DMS 273 (cell line): ENCODE results near the gene GAS2L2.
"Not testable (repeated sequence)": the region's sequence is repeated elsewhere in the genome, so short reads cannot be mapped to it uniquely, and the experiment has no call there.

Experiments
- DNase-seq: peaks from one replicate; lab custom pipeline; 2025; ENCODE audit not compliant: unreplicated experiment; lab: John Stamatoyannopoulos, UW

Gene GAS2L2

DNA sequence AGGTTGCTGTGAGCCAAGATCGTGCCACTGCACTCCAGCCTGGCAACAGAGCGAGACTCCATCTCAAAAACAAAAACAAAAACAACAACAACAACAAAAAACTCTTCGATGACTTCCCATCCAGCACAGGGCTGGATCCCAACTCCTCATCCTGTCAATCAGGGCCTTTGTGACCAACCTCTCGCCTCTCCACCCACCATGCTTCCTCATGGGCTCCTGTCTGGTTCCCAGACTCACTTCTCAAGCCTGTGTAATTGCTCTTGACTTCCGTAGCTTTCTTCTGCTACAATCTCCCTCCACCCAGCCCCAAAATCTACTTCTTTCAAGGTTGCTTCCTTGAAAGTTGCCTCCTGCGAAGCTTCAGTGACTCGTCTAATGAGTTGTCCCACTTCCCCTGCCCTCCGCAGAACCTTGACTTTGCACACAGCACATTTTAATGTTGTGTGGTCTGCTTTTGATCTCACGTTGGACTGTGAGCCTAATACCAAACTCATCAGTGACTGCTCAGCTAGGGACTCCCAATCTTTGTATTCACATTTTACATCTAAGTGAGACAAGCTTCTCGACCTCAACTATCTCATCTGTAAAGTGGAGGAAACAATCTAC is 22.5 kb downstream of the GAS2L2 start:
- DNase-seq = no peak

GRCh38 chr17:35729405-35729833 is 23.6 kb downstream of the GAS2L2 start:
- no peak for DNase-seq

GRCh38 chr17:35728551-35728950 is 24.5 kb downstream of the GAS2L2 start:
- DNase-seq = no peak

GRCh38 chr17:35727635-35728034 is 25.4 kb downstream of the GAS2L2 start:
- no peak for DNase-seq

- peak; percentile 80 for DNase-seq
Observed at GRCh38 chr17:35726953-35727460, 26.0 kb downstream of the GAS2L2 start.

GRCh38 chr17:35726127-35726952 is 26.7 kb downstream of the GAS2L2 start:
- DNase-seq = peak; percentile 85

DNA sequence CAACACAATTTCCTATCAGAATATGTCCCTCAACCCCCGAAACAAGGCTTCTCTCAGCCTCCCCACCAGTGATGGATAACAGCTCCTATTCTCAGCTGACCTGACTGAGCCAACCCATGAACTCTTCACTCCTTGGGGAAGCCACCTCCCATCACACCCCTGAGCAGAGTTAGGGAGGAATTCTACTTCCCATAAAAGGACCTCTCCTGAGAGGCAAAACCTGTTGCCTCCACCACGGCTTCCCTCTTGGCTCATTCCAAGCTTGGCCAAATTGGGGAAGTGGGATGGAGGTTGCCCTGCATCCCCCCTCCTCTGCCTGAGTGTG is 27.3 kb downstream of the GAS2L2 start:
- no peak for DNase-seq

DNA sequence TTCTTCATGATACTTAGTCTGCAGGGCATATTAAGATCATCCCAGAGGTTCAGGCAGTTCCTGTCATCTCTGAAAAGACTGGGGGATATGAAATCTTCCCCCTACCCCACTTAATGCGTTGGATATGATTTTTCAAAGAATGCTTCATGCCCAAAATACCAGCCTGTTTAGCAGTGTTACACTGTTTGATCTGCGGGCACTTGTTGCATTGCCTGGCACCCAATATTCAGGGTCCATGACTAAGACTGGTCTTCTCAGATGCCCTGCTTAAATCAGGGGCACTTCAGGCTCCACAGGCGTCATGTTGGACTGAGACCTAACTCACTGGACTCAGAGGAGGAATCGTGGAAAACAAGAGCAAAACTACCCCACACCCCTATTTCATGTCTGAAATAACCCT is 28.0 kb downstream of the GAS2L2 start:
- DNase-seq = no peak

GRCh38 chr17:35723735-35724134 is 29.3 kb downstream of the GAS2L2 start:
- DNase-seq = no peak

DNA sequence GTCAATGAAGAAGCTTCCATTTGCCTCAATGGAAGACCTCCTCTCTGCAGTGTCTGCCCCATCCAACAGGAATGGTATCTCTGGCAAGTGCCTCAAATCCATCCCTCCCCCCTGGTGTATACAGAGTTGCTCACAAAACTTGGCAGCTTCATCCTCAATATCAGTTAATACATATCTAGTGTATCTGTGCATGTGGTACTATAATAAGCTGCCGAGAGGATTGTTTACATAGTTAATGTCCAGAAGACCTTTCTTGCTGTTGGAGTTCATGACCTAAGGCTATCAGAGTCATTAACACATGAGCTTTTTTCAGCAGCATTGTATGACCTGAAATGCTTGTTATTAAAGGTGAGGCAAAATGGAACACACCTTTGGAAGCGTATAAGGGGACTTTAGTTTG is 35.6 kb downstream of the GAS2L2 start:
- no peak for DNase-seq

- no peak for DNase-seq
Observed at GRCh38 chr17:35716897-35717465, 36.1 kb downstream of the GAS2L2 start.

GRCh38 chr17:35716173-35716572 is 36.9 kb downstream of the GAS2L2 start:
- DNase-seq = no peak

DNA sequence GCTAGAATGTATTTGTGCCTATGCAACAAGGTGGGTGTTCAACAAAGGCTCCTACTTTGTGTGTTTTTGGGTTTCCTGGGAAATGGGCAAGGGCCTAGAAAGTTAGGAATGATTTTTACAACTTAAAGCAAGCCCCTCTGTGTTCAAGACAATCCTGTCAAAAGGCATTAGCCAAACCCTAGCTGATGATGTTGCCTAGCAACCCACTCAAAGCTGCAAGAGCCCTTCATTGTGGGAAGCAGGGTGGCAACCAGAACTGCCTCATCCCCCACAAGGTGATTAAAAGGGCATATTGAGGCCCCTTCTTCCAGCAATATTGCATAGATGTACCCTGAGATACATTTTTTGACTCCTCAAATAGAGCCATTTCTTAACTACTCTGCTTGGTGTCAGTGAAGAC is 37.6 kb downstream of the GAS2L2 start:
- no peak for DNase-seq

- no peak for DNase-seq
Observed at GRCh38 chr17:35714988-35715387, 38.1 kb downstream of the GAS2L2 start.

DNA sequence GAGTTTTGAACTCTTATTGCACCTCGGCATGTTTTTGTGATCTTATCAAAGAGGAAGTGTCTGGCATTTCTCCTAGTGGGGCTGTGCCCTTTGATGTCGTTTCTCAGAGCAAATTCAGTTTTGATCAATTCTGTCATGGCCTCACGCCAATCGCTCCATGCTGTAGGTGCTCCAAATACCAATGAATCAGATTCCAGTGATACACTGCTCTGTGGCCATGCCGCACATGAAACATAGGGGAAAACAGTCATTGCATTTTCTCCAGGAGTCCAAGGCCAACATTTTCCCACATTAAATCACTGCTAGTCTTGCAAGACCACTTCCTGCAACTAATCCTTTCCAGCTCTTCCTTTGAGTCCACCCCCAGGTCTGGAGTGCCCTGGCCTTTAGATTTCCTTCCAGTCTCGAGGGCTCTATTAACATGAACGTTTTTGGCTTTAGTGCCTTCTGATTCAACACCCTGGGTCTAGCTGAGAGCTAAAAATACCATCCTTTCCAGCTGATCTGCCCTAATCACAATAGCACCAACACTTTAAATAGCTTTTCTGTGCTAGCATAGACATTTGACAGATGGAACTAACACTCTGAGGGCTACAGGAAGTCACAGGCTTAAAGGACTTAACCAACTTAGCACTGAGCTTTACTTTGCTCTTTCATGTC is 39.8 kb downstream of the GAS2L2 start:
- DNase-seq = no peak

GRCh38 chr17:35710950-35711349 is 42.1 kb downstream of the GAS2L2 start:
- DNase-seq = no peak

DNA sequence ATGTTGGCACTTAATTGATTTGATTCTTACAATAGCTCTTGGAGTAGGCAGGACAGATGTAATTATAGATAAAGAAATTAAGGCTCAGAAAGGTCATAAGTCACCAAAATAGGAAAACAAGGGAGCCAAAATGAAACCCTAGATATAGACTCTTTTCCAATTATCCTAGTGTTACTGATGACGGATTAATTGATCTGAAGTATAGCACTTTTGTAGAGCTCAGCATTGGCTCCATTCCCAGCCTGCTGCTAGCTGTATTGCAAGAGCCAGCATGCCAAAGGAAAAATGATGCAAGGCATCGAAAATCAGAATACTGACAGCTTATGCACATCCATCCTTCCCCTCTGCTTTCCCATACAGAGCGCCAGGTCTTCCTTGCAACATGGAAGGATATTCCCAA is 43.2 kb downstream of the GAS2L2 start:
- DNase-seq = peak; percentile 36

DNA sequence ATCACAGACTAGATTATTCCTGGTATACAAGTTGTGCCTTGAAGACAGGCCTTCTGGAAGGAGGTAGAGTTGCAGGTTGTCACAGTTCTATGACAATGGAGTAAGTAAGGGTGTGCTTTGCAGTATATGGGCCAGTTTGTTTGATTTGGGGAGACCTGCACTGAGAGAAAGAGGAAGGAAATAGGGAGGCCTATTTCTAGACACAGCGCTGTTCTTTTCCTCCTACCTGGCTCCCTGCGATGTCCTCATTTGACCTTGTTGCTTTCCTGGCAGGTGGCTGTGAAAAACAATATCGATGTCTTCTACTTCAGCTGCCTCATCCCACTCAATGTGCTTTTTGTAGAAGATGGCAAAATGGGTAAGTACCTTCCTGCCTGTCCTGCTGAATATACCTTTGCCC is 44.1 kb downstream of the GAS2L2 start:
- DNase-seq = peak; percentile 8

DNA sequence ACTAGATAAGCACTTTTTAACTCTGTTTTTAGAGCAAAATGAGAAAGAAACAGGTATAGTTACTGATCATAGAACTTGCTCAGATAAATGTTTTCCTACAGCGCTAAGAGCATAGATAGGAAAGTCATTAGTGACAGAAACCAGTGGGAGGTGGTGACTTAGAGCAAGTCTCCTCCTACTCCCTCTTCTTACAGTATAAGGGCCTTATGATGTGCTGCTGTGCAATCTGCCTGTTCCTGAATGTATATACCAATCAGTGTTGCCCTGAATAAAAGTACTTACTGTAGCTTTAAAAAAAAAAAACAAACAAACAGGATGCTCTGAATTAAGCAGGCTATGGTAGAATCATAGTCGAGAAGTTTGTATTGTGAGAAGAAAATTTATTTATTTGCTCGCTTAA is 44.9 kb downstream of the GAS2L2 start:
- DNase-seq = no peak

DNA sequence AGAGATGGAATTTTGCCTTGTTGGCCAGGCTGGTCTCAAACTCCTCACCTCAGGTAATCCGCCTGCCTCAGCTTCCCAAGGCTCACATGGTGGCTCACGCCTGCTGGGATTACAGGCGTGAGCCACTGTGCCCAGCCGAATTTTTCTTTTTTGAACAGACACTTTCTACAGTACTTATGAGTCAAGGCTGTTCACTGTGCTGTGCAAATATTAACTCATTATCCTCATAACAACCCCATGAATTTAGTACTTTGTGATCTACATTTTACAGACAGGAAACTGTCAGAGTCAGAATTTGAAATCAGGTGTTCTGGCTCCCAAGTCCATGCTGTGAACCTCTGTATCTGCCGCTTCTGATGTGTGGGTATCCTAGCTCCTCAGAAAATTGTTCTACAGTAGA is 47.3 kb downstream of the GAS2L2 start:
- DNase-seq = no peak

DNA sequence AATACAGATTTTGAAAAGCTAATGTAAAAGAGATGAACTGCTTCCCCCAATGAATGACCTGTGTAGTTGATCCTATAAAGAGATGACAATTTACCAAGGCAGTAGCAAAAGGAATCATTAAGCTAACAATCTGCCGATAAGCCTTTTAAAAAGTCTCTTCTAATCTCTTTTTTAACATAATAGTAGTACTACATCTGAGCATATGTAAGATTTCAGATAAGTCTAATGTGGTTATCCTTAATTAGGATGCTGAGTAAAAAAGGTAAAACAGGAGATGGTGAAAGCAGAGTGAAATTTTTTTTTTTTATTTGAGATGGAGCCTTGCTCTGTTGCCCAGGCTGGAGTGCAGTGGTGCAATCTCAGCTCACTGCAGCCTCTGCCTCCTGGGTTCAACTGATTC is 47.8 kb downstream of the GAS2L2 start:
- no peak for DNase-seq

DNA sequence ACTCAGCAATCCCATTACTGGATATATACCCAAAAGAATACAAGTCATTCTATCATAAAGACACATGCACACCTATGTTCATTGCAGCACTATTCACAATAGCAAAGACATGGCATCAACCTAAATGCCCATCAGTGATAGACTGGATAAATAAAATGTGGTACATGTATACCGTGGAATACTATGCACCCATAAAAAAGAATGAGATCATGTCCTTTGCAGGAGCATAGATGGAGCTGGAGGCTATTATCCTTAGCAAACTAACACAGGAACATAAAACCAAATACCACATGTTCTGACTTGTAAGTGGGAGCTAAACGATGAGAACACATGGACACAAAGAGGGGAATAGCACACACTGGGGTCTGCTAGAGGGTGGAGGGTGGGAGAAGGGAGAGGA is 49.7 kb downstream of the GAS2L2 start:
- DNase-seq = not testable (repeated sequence)
